NCI-H1436 treated with DMSO at 0.1 percent for 48 hours (cell line): ENCODE measurements around the gene LMO1.

Source experiments
- DNase-seq: peaks from one replicate; lab custom pipeline; 2025; lab: John Stamatoyannopoulos, UW

Gene LMO1

DNA sequence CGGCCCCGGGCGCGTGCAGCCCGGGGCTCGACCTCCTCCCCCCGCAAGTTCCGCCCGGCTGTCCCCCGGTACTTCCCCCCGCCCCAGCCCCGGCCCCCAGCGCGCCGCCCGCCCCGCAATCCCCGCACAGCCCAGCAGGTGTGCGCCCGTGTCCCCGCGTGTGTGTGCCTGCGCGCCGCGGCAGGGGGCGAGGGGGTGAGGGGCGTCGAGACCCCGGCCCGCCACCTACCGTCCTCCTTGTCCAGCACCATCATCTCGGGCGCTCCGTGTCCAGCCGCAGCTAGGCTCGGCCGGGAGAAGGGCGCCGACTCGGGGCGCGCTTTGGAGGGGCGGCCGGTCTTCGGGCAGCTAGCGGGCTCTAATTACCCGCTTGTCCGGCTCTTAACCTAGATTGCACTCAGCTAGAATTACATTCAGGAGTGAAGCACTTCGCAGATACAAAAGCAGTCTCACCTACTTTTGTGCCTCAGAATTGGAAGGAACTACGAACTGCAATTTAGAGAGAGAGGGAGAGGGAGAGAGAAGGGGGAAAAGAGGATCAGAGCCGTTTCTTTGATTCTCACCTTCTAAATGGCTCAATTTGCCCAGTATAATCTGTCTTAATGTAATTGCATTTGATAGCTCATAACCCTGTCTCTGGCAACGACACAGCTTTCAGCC lies 439 bp downstream of the LMO1 start:
- no peak for DNase-seq

DNA sequence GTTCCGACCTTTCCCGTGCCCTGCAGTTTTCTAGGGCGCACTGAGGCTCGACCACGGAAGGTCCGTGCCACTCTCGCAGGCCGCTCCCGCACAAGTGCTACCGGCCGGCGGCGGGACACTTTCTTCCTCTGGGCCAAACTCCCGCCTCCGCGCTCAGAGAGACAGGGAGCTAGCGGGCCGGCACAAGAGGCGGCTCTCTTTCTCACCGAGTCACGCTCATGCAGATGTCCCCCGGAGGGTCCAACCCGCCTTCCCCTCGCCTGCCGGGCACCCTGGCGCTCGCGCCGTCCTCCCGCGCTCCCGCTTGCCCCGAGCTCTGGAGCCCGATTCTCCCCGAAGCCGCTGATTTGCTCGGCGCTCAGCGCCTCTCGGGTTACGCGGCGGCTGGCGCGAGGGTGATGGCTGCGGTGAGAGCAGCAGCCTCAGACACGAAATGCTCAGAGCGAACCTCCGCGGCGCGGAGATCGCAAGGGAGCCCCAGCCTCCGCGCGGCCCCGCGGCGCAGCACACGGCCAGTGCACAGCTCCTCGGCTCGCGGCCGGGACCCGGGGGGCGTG lies 1.0 kb downstream of the LMO1 start:
- no peak for DNase-seq

DNA sequence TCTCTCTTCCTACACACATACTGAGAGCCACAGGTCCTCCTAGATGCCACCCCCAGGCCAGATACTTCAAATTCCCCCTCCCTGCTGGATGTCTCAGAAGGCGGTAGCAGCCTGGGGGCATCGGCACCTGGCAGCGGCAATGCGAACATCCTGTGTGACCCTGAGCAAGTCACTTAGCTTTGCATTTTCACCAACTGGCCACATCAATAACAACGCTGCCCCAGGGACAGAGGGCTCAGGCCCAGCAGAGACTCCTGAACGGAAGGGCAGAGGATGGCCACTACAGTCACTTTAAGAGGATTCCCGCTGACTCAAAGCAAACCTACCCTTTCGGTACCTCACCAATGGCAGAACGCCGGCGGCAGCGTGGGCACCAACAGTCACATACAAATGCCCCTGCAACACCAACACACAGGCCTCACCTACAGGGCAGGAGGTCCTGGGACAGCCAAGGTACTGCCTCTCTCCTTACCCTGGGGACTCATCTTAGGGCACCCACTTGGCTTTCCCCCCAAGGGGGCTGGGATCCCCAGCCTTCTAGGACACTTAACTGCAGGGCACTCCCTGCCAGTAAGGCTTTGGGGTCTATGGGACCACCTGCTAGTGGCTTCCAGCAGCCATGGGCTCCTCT lies 1.6 kb downstream of the LMO1 start:
- no peak for DNase-seq

DNA sequence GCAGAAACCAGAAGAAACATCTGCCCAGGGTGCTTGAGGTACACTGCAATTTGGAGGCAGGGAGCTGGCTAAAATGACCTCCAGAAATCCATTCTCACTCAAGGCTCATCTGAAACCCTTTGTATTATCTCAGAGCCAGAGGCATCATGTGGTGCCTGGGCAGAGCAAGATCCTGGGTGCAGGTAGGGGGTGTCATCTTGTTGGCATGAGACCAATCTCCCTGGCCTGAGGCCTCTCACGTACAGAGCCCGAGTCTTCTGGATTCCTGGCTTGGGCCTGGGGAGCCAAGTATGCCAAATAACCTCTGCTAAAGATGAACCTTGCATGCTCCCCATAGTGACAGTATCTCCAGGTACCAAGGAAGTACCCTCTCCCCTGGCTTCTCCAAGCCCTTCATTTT lies 2.4 kb downstream of the LMO1 start:
- no peak for DNase-seq

DNA sequence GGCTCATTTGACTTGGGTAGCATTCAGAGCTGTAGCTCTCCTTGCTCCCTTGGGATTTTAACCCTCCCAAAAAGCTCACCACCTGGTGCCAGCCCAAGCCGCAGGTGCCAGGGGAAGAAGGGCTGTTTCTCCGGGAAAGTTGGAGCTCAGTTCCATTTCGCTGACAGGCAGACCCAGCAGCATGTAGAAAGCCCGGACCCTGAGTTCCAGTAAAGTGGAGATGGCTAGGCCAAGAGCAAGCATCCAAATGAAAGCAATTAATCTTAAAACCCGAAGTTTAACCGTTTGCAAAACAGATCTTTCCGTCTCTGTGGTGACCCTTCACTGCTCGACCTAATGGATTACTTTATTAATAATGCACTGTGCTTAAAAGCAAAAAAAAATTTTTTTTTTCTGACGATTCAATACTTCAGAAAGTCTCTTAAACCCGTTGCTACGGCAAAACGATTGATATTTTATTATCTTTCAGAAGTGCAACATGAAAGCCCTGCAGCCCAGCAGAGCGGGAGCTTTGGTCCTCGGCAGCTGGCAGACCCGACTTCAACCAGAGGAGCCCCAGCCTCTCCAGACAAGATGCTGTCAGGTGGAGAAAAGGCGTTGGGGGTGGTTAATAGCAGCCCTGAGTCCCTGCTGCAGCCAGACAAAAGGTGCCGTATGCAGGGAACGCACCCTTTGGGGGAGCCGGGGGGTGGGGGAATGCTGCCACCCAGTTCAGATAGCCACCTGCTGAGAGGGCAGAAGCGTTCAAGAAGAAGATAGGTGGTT lies 3.3 kb downstream of the LMO1 start:
- no peak for DNase-seq

DNA sequence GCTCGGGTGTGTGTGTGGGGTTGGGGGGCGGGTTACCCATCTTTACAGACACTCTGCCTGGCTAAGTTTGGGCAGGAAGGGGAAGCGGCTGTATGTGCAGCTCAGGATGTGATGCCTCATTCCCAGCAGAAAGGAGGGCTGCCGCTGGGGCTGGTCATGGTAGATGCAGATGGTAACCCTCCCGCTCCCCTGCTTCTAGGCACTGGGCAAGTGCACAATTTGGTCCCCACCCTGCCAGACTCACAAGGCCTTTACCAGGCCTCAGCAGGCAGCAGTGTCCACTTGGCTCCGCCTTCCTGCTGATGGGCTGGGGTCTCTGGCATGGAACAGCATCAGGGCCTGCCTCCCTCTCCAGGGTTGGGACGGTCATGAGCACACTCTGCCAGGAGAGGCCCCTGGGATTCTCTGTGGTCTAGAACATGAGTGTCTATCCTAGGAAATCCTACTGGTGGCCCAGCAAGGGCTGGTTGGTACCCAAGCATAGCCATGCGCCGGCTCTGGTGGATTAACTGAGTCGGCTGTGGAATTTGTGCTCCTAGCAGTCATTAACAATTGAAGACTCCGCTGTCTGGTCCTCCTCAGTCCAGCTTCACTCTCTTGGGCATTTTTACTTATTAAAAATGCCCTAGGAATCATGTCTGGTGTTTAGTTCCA lies 4.2 kb downstream of the LMO1 start:
- no peak for DNase-seq

DNA sequence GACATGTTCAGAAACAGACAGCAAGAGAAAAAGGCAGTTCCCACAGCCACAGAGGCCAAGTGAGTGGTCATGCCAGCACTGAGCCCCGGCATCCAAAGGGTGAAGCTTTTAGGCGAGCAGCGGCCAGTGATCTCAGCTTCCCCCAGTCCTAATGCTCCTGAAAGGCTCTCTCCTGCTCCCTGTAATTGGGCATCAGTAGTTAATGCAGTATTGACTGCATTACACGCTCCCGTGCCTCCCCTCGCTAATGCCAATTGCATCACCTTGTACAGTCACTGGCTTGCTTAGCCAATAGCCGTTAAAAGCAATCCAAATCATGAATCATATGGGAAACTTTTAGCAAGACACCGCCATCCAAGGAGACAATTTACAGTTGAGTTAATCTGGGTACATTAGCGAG lies 4.9 kb downstream of the LMO1 start:
- no peak for DNase-seq

DNA sequence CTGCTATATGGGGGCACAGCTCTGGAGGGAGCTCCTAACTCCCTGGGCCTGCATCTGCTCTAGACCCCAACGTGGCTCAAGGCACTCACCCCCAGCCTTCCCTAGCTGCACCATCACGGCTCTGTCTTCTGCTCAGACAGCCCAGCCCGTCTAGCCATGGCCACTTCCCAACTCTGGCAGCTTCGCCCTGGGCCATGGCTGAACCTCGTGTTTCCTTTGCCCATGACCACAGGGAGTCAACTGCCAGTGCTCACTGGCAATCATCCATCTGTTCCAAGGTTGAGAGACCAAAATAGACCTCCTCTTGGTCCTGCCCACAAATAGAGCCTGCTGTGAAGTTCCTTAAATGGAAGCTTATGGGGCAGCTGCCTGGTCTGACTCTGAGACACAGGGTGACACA lies 5.4 kb downstream of the LMO1 start:
- DNase-seq = no peak

DNA sequence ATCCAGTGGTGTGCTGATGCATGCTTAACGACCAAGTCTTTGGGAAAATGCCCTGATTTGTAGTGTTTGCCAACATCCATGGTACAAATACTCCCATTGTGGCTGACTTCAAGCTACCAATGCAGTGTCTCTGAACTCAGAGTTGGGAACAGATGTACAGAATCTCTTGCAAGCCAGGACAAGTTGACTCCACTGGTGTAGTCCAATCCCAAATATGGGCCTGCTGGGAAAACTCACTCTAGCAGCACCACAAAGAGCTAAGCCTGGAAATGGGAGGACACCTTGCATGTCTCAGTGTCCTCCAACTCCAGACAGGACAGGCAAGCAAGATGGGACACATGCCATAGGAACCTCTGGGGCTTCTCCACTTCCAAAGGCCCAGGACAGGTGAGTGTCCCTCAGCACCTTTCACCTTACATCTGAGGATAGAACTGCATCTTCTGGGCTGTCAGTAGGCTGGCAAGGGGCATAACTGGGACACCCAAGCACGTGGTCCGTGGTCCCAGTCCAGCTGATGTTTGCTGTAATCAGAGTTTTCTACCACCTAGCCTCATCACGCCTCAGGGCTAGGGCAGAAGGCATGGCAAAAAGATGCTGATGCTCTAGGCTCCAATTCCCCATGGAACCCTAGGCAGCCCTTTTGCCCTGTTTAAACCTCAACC lies 6.5 kb downstream of the LMO1 start:
- no peak for DNase-seq

DNA sequence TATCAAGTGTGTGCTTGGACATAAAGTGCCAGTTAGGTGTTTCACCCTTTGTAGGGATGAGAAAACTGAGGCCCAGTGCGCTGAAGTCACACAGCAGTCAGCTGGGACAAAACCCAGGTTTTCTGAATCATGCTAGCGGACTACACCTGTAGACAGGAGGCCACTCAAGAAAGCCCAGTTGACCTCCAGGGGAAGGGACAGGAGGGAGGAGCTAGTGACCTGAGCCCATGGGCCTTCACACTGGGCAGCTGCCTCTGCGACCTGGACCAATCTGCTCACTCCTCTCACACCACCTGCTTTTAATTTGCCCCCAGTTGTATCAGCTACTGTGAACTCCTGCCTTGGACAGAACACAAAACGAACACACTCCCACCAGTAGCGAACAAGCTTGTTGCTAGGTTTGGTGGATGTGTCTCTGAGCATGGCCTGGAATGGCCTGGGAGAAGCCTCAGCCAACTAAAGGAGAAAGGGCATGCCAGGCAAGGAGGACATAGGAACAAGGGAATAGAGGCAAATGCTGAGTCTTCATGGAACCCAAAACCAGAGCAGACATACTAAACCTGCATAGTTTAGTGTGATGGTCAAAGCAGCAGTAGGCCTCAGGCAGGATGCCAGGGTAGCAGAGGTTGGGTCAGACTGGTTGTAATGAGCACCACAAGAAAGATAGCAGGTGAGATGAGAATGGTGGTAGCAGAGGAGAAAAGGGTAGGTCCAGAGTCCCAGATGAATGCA lies 7.2 kb downstream of the LMO1 start:
- DNase-seq = no peak

DNA sequence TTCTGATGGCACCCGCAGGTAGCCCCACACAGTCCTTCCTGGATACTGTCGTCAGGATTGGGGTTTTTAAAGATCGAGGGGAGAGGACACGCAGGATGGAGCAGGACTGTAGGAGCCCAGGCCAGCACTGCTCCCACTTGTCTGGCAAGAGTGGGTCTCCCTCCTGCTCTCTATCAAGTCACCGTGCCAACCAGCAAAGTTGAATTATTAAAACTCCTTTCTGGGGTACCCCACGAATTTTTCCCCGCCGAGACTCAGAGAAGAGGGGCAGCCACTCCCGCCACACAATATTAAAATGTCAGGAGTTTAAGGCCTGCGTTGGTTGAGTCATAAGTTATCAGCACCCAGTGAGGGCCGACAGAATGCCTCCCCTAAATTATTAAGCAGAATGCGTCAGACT lies 10.1 kb downstream of the LMO1 start:
- DNase-seq = no peak

DNA sequence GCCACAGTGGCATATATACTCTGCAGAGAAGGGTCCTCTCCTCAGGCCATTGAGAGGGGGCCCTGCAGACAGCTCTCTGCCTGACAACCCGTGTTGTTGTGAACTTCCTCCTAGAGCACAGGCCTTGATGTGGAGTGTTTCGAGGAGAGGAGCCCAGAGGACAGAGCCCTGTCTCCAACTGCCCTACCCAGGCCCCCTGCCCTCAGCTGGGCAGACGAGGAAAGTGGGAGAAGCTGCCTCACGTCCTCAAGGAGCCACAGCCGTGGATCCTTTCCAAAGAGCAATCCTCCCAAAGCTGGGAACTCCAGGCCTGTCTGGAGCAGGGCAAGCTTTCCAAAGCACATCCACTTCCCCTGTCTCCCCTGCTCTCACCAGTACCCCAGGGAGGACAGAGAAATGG lies 10.7 kb downstream of the LMO1 start:
- DNase-seq = no peak

DNA sequence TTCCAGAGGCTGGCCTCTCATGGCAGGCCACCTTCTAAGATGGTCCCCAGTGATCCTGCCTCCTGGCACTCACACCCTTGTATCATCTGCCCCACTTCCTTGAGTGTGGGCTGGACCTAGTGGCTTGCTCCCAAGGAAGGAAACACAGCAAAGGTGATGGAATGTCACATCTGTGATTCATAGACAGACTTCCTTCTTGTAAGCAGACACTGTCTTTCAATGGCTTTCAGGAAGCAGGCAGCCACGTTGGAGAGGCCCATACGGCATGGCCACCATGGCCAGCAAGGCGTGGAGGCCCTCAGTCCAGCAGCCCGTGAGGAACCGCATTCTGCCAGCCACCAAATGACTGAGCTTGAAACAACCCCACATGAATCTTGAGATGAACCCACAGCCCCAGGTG lies 11.3 kb downstream of the LMO1 start:
- no peak for DNase-seq

DNA sequence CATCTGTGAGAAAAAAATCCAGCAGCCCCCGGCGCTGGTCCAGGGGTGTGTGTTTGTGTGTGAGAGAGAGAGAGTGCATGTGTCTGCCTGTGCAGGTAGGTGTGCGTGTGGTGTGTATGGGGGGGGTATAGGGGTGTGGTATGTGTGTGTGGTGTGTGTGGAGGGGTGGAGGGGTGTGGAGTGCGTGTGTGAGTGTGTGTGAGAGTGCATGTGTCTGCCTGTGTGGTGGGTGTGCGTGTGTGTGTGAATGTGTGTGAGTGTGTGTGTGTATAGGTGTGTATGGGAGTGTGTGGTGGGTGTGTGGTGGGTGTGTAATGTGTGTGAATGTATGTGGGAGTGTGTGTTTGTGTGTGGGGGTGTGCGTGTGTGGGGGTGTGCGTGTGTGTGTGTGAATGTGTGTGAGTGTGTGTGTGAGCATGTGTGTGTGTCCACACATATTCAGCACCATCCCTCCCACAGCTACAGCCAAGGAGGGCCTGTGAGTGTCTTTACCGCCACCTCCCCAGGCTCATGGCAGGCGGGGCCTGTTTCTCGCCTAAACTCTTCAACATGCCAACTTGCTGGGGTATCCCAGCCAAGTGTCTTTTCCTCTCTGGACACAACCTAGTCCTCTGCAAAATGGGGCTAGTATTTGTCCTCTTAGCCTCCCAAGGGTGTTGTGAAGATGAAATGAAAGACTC lies 11.9 kb downstream of the LMO1 start:
- no peak for DNase-seq

DNA sequence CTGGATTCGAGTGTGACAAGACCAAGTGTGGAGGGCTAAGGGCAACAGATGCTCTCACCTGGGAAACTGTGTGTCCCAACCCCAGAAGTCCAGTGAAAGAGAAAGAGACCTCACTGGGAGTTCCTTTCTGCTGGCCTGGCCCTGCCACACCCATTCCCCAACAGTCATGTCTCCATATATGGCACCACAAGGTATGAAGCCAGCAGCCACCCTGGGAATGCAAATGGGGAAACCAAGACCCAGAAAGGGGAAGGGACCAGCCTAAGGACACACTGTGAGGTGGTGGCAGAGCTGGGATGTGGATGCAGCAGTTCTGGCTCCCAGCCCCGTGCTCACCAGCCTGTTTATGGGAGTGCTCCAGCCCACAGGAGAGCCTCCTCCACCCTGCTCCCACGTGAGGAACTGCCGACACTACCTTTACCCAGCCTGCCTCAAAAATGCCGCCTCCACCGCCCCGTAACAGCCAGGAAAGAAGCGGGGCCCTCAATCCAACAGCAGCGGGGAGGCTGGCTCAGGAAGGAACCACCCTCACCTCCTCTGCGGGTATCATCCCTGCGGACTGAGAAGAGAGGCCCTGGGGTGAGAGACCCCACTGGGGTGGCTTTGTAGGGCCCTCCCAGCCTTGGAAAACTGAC lies 12.6 kb downstream of the LMO1 start:
- DNase-seq = no peak

DNA sequence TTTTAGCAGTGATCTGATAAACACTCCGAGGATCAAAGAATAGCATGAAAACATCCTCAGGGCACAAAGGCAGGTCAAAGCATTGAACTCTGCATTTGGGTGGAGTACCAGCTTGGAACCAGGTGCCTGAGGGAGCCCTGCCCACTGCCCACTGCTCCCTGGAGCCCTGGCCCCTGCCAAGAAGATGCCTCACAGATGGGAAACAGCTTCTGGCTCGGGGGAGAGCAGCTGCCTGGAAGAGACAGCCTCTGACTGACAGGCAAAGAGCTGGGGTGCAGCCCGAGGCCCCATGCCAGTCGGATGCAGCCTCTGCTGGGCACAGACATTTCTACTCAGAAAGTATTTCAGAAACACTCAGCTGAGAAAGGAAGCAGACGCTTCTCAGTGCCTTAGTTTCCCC lies 13.2 kb downstream of the LMO1 start:
- no peak for DNase-seq

DNA sequence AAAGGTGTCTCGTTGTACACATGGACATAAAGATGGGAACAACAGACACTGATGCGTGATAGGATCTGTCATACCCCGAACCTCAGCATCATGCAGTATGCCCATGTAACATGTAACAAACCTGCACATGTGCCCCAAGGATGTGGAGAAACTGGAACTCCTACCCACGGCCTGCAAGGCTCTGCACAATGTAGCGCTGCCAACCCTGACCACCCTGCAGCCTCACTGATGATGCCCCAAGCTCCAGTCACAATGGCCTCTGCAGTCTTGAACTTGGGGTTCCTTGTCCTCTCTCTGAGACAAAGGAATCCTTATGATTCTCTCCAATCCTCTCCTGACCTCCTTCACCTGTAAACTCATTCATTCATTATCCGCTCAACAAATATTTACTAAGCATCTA lies 14.2 kb downstream of the LMO1 start:
- DNase-seq = no peak

DNA sequence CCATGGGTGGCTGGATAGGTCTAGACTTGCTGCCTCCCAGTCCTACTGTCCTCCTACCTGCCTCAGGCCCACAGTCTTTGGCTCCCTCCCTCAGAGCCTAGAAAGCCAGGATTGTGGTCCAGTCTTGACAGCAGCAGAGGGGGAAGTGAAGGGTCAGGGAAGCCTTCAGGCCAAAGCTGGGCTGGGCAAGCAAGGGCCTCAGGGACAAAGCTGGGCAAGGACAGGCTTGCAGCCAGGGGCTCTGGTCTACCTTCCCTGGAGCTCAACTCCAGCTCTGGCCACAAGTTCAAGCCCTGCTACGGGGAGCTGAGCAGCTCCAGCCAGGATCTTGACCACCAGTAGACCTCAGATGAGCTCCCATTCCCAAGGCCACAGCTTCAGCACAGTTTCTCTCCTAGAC lies 14.9 kb downstream of the LMO1 start:
- DNase-seq = no peak

DNA sequence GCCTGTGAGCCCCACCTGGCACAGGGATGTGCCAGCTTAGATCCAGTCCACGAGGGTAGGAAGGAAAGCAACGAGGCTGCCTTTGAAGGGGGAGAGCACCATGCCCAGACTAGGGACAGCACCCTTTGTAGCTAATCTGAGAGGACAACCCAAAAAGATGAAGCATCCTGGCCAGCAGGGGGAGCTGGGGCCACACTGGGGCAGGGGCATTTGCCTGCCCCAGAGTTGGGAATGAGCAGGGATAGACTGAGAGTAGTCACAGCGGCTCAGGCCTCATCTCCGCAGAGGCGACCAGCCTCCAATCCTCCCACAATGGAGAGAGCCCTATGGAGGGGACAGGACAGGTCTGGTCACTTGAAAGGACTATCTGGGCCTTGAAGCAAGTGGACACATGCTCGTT lies 16.4 kb downstream of the LMO1 start:
- no peak for DNase-seq

DNA sequence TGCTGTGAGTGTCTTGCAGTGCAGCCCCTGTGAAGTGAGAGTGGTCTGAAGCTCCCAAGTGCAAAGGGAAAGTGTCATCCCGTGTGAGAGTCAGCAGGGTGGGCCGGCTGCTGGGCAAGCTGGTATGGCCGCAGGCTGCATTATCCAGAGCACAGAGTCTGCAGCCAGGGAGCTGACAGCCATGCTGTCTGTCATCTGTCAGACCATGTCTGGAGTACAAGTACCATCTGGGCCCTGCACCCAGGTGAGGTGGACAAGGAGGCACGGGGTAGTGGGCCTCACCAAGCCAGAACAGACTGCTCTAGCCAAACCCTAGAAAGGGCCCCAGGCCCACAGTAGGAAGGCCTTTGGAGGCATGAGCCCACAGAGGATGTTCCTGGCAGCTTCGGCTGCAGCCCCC lies 20.2 kb downstream of the LMO1 start:
- no peak for DNase-seq
